SH-SY5Y (cell line): ENCODE data around the gene CDC42EP4.

ENCODE experiments used
- GATA2 ChIP-seq: IDR thresholded peaks from 2 replicates; pipeline ENCODE4 v1.6.1; 2011; ENCODE audit warnings: mild to moderate bottlenecking, low read depth, low read length
- GATA3 ChIP-seq: IDR thresholded peaks from 2 replicates; pipeline ENCODE4 v1.6.1; 2011; ENCODE audit warnings: low read depth, mild to moderate bottlenecking, low read length, moderate library complexity

DNA sequence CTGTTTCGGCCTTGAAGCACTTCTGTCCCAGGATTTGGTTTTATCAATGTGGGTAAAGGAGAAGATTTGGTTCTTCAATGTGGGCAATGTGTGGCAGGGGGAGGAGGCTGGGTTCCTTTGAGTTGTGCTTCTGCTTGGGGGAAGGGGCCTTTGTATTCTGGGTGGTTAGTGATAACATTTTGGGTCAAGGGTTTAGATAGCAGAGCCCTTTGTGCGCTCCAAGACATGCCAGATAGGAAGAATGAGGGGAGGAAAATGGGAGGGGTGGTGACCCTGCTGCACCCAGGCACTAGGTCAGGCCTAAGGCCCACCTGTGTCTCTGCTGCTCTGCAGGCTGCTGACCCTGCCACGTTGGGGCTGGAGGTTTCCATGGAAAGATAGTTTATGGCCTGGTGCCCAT is 40.0 kb upstream of the CDC42EP4 start:
- TF ChIP-seq GATA3 (no peak), GATA2 (no peak)
